Liver (tissue), 9 donors: ENCODE measurements around the gene DSCAML1. TPM values are rescaled to one million over a fixed set of nuclear protein-coding genes. Genes with fewer than 3 reads are reported as not detected.

Experiments used
- DNase-seq: peaks from one replicate; pipeline ENCODE4 v3.0.0-alpha.2; 2017; ENCODE audit warnings: low spot score
- H3K27ac ChIP-seq, 2 donors: one replicate each; pipeline ENCODE4 v1.7.0; 2013; ENCODE audit warnings: inconsistent platforms in 2 of 2, low read length in 2 of 2, control low read depth in 1 of 2, low read depth in 1 of 2, mild to moderate bottlenecking in 1 of 2
- H3K27me3 ChIP-seq, 4 donors: one replicate each; pipeline versions ENCODE4 v1.6.1 to v1.7.0; 2013; ENCODE audit warnings: low read length in 3 of 4, inconsistent platforms in 1 of 4, mild to moderate bottlenecking in 1 of 4, moderate library complexity in 1 of 4; ENCODE audit not compliant: control insufficient read depth in 4 of 4, insufficient read depth in 4 of 4
- H3K36me3 ChIP-seq, 4 donors: one replicate each; pipeline versions ENCODE4 v1.6.1 to v1.7.0; 2013; ENCODE audit warnings: low read length in 3 of 4, mild to moderate bottlenecking in 3 of 4, low read depth in 1 of 4, moderate library complexity in 1 of 4; ENCODE audit not compliant: control insufficient read depth in 4 of 4, insufficient read depth in 3 of 4
- H3K4me1 ChIP-seq, 4 donors: one replicate each; pipeline versions ENCODE4 v1.6.1 to v1.7.0; 2013; ENCODE audit warnings: low read length in 3 of 4, mild to moderate bottlenecking in 3 of 4, moderate library complexity in 1 of 4; ENCODE audit not compliant: control insufficient read depth in 4 of 4, insufficient read depth in 4 of 4
- H3K4me3 ChIP-seq, 3 donors: one replicate each; pipeline versions ENCODE4 v1.6.1 to v1.7.0; 2013; ENCODE audit warnings: low read length in 3 of 3, control low read depth in 1 of 3, low read depth in 1 of 3, mild to moderate bottlenecking in 1 of 3
- H3K9ac ChIP-seq, 2 donors: one replicate each; pipeline ENCODE4 v1.7.0; 2013; ENCODE audit warnings: low read length in 2 of 2, mild to moderate bottlenecking in 2 of 2, moderate library complexity in 2 of 2, control low read depth in 1 of 2, low read depth in 1 of 2
- H3K9me3 ChIP-seq, 4 donors: one replicate each; pipeline versions ENCODE4 v1.6.1 to v1.7.0; 2013; ENCODE audit warnings: low read length in 3 of 4; ENCODE audit not compliant: control insufficient read depth in 4 of 4
- EGR1 ChIP-seq, 2 donors: IDR thresholded peaks; 2 replicates each; pipeline ENCODE4 v1.6.1; 2016 to 2018; ENCODE audit warnings: antibody characterized with exemption in 2 of 2, low read depth in 2 of 2
- FOXA1 ChIP-seq: IDR thresholded peaks from 2 replicates; pipeline ENCODE4 v1.6.1; 2016; ENCODE audit warnings: antibody characterized with exemption
- FOXA2 ChIP-seq: IDR thresholded peaks from 2 replicates; pipeline ENCODE4 v1.6.1; 2016; ENCODE audit warnings: antibody characterized with exemption
- GABPA ChIP-seq, 2 donors: IDR thresholded peaks in 1 of 2; conservative IDR thresholded peaks in 1 of 2; 2 replicates each; pipeline ENCODE4 v1.6.1; 2016; ENCODE audit warnings: antibody characterized with exemption in 2 of 2, mild to moderate bottlenecking in 1 of 2, moderate library complexity in 1 of 2
- HNF4A ChIP-seq, 2 donors: conservative IDR thresholded peaks; 2 replicates each; pipeline ENCODE4 v1.6.1; 2016; ENCODE audit warnings: antibody characterized with exemption in 2 of 2, mild to moderate bottlenecking in 2 of 2
- HNF4G ChIP-seq: IDR thresholded peaks from 2 replicates; pipeline ENCODE4 v1.6.1; 2016; ENCODE audit warnings: antibody characterized with exemption
- JUND ChIP-seq, 2 donors: IDR thresholded peaks; 2 replicates each; pipeline ENCODE4 v1.6.1; 2016; ENCODE audit warnings: antibody characterized with exemption in 2 of 2
- NR2F2 ChIP-seq: IDR thresholded peaks from 2 replicates; pipeline ENCODE4 v1.6.1; 2016; ENCODE audit warnings: antibody characterized with exemption
- RAD21 ChIP-seq, 2 donors: IDR thresholded peaks; 2 replicates each; pipeline ENCODE4 v1.6.1; 2016; ENCODE audit warnings: antibody characterized with exemption in 2 of 2, mild to moderate bottlenecking in 2 of 2
- RXRA ChIP-seq, 2 donors: IDR thresholded peaks; 2 replicates each; pipeline ENCODE4 v1.6.1; 2017 to 2018; ENCODE audit warnings: antibody characterized with exemption in 2 of 2, mild to moderate bottlenecking in 1 of 2
- SP1 ChIP-seq: IDR thresholded peaks from 2 replicates; pipeline ENCODE4 v1.6.1; 2018; ENCODE audit warnings: antibody characterized with exemption, mild to moderate bottlenecking
- TAF1 ChIP-seq: conservative IDR thresholded peaks from 2 replicates; pipeline ENCODE4 v1.6.1; 2016; ENCODE audit warnings: antibody characterized with exemption, mild to moderate bottlenecking
- YY1 ChIP-seq: IDR thresholded peaks from 2 replicates; pipeline ENCODE4 v1.6.1; 2016; ENCODE audit warnings: antibody characterized with exemption, mild to moderate bottlenecking
- WGBS: extraction: QIAGEN DNeasy Blood & Tissue Kit; methylation state at CpG from one replicate; pipeline ENCODE4 v1.1.7; 2013; 5-methylcytosine and 5-hydroxymethylcytosine counted together
- polyA plus RNA-seq, 2 donors: library from polyadenylated mRNA; stranded (reverse) in 1 of 2; unstranded in 1 of 2; fragments of 200-250 nt in 1 of 2; fragments of >200 nt in 1 of 2; fragmentation: Nextera tagmentation in 1 of 2; extraction: Ambion mirVana in 1 of 2; gene quantifications; one replicate each; pipeline versions ENCODE4 v1.2.1 to v1.2.3, GENCODE V29; 2013 to 2015
- total RNA-seq, 2 donors: library from RNA; depleted of rRNA; stranded (reverse); fragments of >200 nt; gene quantifications; one replicate each; pipeline ENCODE4 v1.2.3, GENCODE V29; 2014
- TF ChIP-seq, protein P1 (sequence below): IDR thresholded peaks from 2 replicates; pipeline ENCODE4 v1.6.1; 2016; ENCODE audit warnings: antibody characterized with exemption
- TF ChIP-seq, protein P2 (sequence below): IDR thresholded peaks from 2 replicates; pipeline ENCODE4 v1.6.1; 2016; ENCODE audit warnings: antibody characterized with exemption, mild to moderate bottlenecking
- TF ChIP-seq, protein P3 (sequence below): fragments of 150-350 bp; IDR thresholded peaks from 2 replicates; pipeline ENCODE4 v1.5.1; 2017; ENCODE audit warnings: improper control_type of control experiment, low read depth, low read length; ENCODE audit not compliant: missing input control
- donor health status: healthy.
- donor health status: healthy.
- donor health status: healthy.
- donor health status: healthy.
- donor health status: healthy.

Gene DSCAML1
- total and polyA plus RNA-seq, 4 donors = 0.07 to 0.42 (median 0.20) TPM

DNA sequence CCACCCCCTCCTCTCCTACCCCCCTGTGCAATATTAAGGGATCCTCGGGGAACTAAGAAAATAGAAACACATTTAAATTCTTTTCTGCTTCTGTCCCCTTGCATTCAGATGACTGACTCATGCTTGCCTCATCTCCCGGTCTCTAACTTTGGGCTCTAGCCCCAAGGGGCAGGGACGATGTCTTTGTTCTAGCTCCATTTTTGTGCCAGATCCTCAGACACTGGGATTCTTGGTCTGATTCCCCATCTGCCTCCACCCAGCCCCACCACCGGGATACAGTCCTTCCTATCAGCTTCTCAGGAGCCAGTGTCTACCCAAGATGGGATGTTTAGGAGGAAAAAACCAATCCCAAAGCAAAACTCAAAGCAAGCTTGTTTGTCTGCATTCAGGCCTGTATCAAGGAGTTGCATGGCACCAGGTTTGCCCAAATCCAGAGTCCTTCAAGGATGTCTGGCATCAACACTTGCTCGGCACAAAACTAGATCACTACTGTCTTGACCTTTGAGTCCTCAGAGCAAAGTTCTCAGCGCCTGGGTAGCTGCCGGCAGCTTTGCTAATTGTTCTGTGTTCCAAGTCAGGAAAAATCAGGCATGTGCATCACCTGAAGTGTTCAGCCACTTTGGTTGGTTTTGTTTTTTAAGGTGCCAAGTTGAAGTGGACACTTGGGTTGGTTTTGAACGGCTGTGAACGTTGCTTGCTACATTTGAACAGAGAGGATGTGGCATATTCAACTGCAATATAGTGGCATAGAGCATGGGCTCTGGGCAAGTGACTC lies 212.8 kb downstream of the DSCAML1 start:
- no peak for DNase-seq

DNA sequence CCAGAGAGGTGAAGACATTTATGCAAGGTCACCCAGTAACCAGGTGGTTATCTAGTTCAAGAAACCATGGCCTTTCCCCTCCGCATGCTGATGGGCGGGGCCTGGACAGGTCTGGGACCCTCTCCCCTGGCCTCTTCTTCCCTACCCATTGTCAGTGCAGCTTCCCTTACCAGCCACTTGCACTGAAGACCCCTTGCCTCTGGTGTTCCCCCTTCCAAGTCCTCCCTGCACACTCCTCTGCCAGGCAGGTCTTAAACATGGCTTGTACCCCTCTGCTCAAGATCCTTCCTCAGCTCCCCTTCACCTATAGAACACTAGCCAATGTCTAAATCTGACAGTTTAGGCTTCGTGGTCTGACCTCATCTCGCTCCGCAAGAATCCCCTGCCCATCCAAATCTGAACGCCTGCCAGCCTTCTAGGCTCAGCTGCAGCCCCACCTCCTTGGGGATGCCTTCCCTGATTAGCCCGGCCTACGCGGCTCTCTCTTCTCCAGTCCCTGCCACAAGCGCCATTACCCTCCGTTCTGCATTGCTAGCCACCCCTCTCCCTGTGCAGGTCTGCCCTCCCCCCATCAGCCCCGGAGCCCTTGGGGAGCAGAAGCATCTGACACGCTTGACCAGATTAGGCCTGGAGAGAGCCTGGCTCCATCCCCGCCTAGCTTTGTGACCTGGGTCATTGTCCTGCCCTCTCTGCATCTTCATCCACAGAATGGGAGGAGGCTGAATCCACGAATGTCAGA lies 213.8 kb downstream of the DSCAML1 start:
- Histone ChIP-seq H3K4me3 (no peak overlapping the region), H3K27ac (no peak overlapping the region), H3K9ac (no peak overlapping the region), H3K4me1 (no peaks in the 10 kb centered on the region), H3K36me3 (no peaks in the 10 kb centered on the region), H3K27me3 (peaks cover 0 to 4% (median 0%) of the 10 kb centered on the region in 4 donors), H3K9me3 (no peaks in the 10 kb centered on the region)
- WGBS = 70% methylated on average over 15 of the region's 15 CpGs
- no peak for DNase-seq
- no peak for TF ChIP-seq HNF4A (conservative IDR thresholded peaks at IDR 0.05)
- TF ChIP-seq GABPA (IDR thresholded peaks at IDR 0.05 in 1 of 2, conservative IDR thresholded peaks at IDR 0.05 in 1 of 2) = no peak
- TF ChIP-seq, protein P1, sequence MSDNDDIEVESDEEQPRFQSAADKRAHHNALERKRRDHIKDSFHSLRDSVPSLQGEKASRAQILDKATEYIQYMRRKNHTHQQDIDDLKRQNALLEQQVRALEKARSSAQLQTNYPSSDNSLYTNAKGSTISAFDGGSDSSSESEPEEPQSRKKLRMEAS = no peak
- no peak for TF ChIP-seq RXRA (IDR thresholded peaks at IDR 0.05)
- no peak for TF ChIP-seq JUND (IDR thresholded peaks at IDR 0.05)
- no peak for TF ChIP-seq HNF4G
- TF ChIP-seq, protein P2, sequence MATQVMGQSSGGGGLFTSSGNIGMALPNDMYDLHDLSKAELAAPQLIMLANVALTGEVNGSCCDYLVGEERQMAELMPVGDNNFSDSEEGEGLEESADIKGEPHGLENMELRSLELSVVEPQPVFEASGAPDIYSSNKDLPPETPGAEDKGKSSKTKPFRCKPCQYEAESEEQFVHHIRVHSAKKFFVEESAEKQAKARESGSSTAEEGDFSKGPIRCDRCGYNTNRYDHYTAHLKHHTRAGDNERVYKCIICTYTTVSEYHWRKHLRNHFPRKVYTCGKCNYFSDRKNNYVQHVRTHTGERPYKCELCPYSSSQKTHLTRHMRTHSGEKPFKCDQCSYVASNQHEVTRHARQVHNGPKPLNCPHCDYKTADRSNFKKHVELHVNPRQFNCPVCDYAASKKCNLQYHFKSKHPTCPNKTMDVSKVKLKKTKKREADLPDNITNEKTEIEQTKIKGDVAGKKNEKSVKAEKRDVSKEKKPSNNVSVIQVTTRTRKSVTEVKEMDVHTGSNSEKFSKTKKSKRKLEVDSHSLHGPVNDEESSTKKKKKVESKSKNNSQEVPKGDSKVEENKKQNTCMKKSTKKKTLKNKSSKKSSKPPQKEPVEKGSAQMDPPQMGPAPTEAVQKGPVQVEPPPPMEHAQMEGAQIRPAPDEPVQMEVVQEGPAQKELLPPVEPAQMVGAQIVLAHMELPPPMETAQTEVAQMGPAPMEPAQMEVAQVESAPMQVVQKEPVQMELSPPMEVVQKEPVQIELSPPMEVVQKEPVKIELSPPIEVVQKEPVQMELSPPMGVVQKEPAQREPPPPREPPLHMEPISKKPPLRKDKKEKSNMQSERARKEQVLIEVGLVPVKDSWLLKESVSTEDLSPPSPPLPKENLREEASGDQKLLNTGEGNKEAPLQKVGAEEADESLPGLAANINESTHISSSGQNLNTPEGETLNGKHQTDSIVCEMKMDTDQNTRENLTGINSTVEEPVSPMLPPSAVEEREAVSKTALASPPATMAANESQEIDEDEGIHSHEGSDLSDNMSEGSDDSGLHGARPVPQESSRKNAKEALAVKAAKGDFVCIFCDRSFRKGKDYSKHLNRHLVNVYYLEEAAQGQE = no peak
- TF ChIP-seq SP1 = no peak
- TF ChIP-seq YY1 = no peak
- no peak for TF ChIP-seq RAD21 (IDR thresholded peaks at IDR 0.05)
- TF ChIP-seq EGR1 (IDR thresholded peaks at IDR 0.05; ENCODE audit: low read depth in 2 of 2) = no peak
- no peak for TF ChIP-seq TAF1
- TF ChIP-seq FOXA1 = no peak
- no peak for TF ChIP-seq FOXA2

More for the DNA sequence above, 212.8 kb downstream of the DSCAML1 start:
- TF ChIP-seq RAD21 (IDR thresholded peaks at IDR 0.05) (no peak), NR2F2 (no peak), GABPA (IDR thresholded peaks at IDR 0.05 in 1 of 2, conservative IDR thresholded peaks at IDR 0.05 in 1 of 2) (no peak)
- TF ChIP-seq, protein P3, sequence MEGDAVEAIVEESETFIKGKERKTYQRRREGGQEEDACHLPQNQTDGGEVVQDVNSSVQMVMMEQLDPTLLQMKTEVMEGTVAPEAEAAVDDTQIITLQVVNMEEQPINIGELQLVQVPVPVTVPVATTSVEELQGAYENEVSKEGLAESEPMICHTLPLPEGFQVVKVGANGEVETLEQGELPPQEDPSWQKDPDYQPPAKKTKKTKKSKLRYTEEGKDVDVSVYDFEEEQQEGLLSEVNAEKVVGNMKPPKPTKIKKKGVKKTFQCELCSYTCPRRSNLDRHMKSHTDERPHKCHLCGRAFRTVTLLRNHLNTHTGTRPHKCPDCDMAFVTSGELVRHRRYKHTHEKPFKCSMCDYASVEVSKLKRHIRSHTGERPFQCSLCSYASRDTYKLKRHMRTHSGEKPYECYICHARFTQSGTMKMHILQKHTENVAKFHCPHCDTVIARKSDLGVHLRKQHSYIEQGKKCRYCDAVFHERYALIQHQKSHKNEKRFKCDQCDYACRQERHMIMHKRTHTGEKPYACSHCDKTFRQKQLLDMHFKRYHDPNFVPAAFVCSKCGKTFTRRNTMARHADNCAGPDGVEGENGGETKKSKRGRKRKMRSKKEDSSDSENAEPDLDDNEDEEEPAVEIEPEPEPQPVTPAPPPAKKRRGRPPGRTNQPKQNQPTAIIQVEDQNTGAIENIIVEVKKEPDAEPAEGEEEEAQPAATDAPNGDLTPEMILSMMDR = no peak
- TF ChIP-seq, protein P2 = no peak
- Histone ChIP-seq H3K9me3 (no peaks in the 10 kb centered on the region), H3K9ac (no peak overlapping the region), H3K4me3 (no peak overlapping the region), H3K4me1 (no peaks in the 10 kb centered on the region), H3K36me3 (no peaks in the 10 kb centered on the region), H3K27me3 (peaks cover 0 to 3% (median 0%) of the 10 kb centered on the region in 4 donors), H3K27ac (no peak overlapping the region)
- WGBS = 76% methylated on average over 9 of the region's 9 CpGs
